H9 (cell line): ENCODE measurements around the gene COX10. TPM values are rescaled to one million over a fixed set of nuclear protein-coding genes. Genes with fewer than 3 reads are reported as not detected.

Experiments
- DNase-seq: peaks from one replicate; pipeline ENCODE4 v3.0.0-alpha.2; 2017
- H2AFZ ChIP-seq: one replicate; pipeline ENCODE4 v1.6.1; 2013; ENCODE audit warnings: mild to moderate bottlenecking, low read length, control low read depth, moderate library complexity
- H2AK5ac ChIP-seq: 2 replicates; pipeline ENCODE4 v1.6.1; 2013; ENCODE audit warnings: low read length, control low read depth, mixed read lengths; ENCODE audit not compliant: insufficient read length
- H2BK120ac ChIP-seq: one replicate; pipeline ENCODE4 v1.6.1; 2013; ENCODE audit warnings: low read depth, mild to moderate bottlenecking, low read length, control low read depth, inconsistent platforms; ENCODE audit not compliant: poor library complexity, severe bottlenecking
- H2BK12ac ChIP-seq: 2 replicates; pipeline ENCODE4 v1.6.1; 2013; ENCODE audit warnings: low read length, control low read depth, mixed read lengths, low read depth; ENCODE audit not compliant: insufficient read length
- H2BK15ac ChIP-seq: 2 replicates; pipeline ENCODE4 v1.6.1; 2013; ENCODE audit warnings: low read depth, low read length, control low read depth
- H2BK20ac ChIP-seq: one replicate; pipeline ENCODE4 v1.6.1; 2013; ENCODE audit warnings: low read depth, mild to moderate bottlenecking, low read length, control low read depth, inconsistent platforms; ENCODE audit not compliant: poor library complexity, severe bottlenecking
- H2BK5ac ChIP-seq: 2 replicates; pipeline ENCODE4 v1.6.1; 2013; ENCODE audit warnings: low read length, control low read depth, mixed read lengths; ENCODE audit not compliant: insufficient read length
- H3K14ac ChIP-seq: 2 replicates; pipeline ENCODE4 v1.6.1; 2013; ENCODE audit warnings: low read length, control low read depth; ENCODE audit not compliant: insufficient read depth
- H3K18ac ChIP-seq: 2 replicates; pipeline ENCODE4 v1.6.1; 2013; ENCODE audit warnings: low read depth, mild to moderate bottlenecking, mixed read lengths, low read length, control low read depth; ENCODE audit not compliant: insufficient read length
- H3K23ac ChIP-seq: 2 replicates; pipeline ENCODE4 v1.6.1; 2013; ENCODE audit warnings: low read length, control low read depth, mixed read lengths, low read depth; ENCODE audit not compliant: insufficient read length
- H3K23me2 ChIP-seq: 2 replicates; pipeline ENCODE4 v1.6.1; 2013; ENCODE audit warnings: low read depth, mild to moderate bottlenecking, mixed read lengths, low read length, control low read depth; ENCODE audit not compliant: insufficient read length, poor library complexity, severe bottlenecking
- H3K27ac ChIP-seq: 2 replicates; pipeline ENCODE4 v1.5.1; 2013; ENCODE audit warnings: low read length, control low read depth, mixed read lengths, low read depth; ENCODE audit not compliant: insufficient read length
- H3K27me3 ChIP-seq: 2 replicates; pipeline ENCODE4 v1.6.1; 2013; ENCODE audit warnings: low read length, control low read depth, inconsistent platforms; ENCODE audit not compliant: insufficient read depth
- H3K4ac ChIP-seq: 2 replicates; pipeline ENCODE4 v1.6.1; 2013; ENCODE audit warnings: low read depth, mild to moderate bottlenecking, control low read depth, inconsistent platforms, low read length, moderate library complexity
- H3K4me1 ChIP-seq: 2 replicates; pipeline ENCODE4 v1.6.1; 2013; ENCODE audit warnings: low read length, control low read depth, inconsistent platforms; ENCODE audit not compliant: insufficient read depth
- H3K4me2 ChIP-seq: 2 replicates; pipeline ENCODE4 v1.6.1; 2013; ENCODE audit warnings: low read length, control low read depth, mixed read lengths; ENCODE audit not compliant: insufficient read length, insufficient read depth
- H3K56ac ChIP-seq: 2 replicates; pipeline ENCODE4 v1.6.1; 2013; ENCODE audit warnings: low read depth, mild to moderate bottlenecking, mixed read lengths, low read length, control low read depth; ENCODE audit not compliant: insufficient read length
- H3K79me1 ChIP-seq: 2 replicates; pipeline ENCODE4 v1.6.1; 2013; ENCODE audit warnings: low read depth, mild to moderate bottlenecking, moderate library complexity, low read length, control low read depth, inconsistent platforms; ENCODE audit not compliant: insufficient read depth, poor library complexity, severe bottlenecking
- H3K79me2 ChIP-seq: 2 replicates; pipeline ENCODE4 v1.6.1; 2013; ENCODE audit warnings: low read length, control low read depth, inconsistent platforms; ENCODE audit not compliant: insufficient read depth
- H3K9ac ChIP-seq: 2 replicates; pipeline ENCODE4 v1.6.1; 2013; ENCODE audit warnings: low read length, control low read depth, mixed read lengths; ENCODE audit not compliant: insufficient read length; ENCODE audit errors: extremely low read depth
- H3K9me3 ChIP-seq: one replicate; pipeline ENCODE4 v1.6.1; 2013; ENCODE audit warnings: low read depth, low read length, inconsistent platforms; ENCODE audit not compliant: control insufficient read depth
- H3T11ph ChIP-seq: one replicate; pipeline ENCODE4 v1.6.1; 2013; ENCODE audit warnings: mild to moderate bottlenecking, low read length, control low read depth, inconsistent platforms
- H4K20me1 ChIP-seq: one replicate; pipeline ENCODE4 v1.6.1; 2013; ENCODE audit not compliant: control insufficient read depth, insufficient read length, insufficient read depth
- H4K5ac ChIP-seq: 2 replicates; pipeline ENCODE4 v1.6.1; 2013; ENCODE audit warnings: low read depth, mild to moderate bottlenecking, mixed read lengths, low read length, control low read depth; ENCODE audit not compliant: insufficient read length
- H4K8ac ChIP-seq: replicated peaks from 2 replicates; pipeline ENCODE4 v1.6.1; 2013; ENCODE audit warnings: low read length, control low read depth, mixed read lengths, low read depth; ENCODE audit not compliant: insufficient read length
- H4K91ac ChIP-seq: 2 replicates; pipeline ENCODE4 v1.6.1; 2013; ENCODE audit warnings: low read depth, mild to moderate bottlenecking, moderate library complexity, mixed read lengths, low read length, control low read depth; ENCODE audit not compliant: insufficient read length
- H3K27ac Mint-ChIP-seq, 3 experiments: 2 replicates in 2 of 3; 3 replicates in 1 of 3; pipeline ENCODE4 v1.8.0; 2020 to 2021; ENCODE audit warnings: mixed read lengths in 3 of 3, mild to moderate bottlenecking in 1 of 3, moderate library complexity in 1 of 3
- H3K27me3 Mint-ChIP-seq: 2 replicates; pipeline ENCODE4 v1.8.0; 2021; ENCODE audit warnings: low read depth, mild to moderate bottlenecking, moderate library complexity, mixed read lengths
- H3K36me3 Mint-ChIP-seq, 3 experiments: 2 replicates in 2 of 3; 3 replicates in 1 of 3; pipeline ENCODE4 v1.8.0; 2020 to 2021; ENCODE audit warnings: low read depth in 3 of 3, mixed read lengths in 3 of 3; ENCODE audit not compliant: insufficient read depth in 1 of 3
- H3K4me1 Mint-ChIP-seq, 2 experiments: 2 replicates each; pipeline ENCODE4 v1.8.0; 2020; ENCODE audit warnings: mixed read lengths in 2 of 2
- H3K4me3 Mint-ChIP-seq, 2 experiments: 2 replicates in 1 of 2; 3 replicates in 1 of 2; pipeline ENCODE4 v1.8.0; 2020 to 2021; ENCODE audit warnings: mild to moderate bottlenecking in 2 of 2, mixed read lengths in 2 of 2, moderate library complexity in 1 of 2
- H3K9me3 Mint-ChIP-seq, 2 experiments: 2 replicates in 1 of 2; 3 replicates in 1 of 2; pipeline ENCODE4 v1.8.0; 2020; ENCODE audit warnings: mild to moderate bottlenecking in 2 of 2, mixed read lengths in 2 of 2, moderate library complexity in 1 of 2
- CTCF ChIP-seq: fragments of 200-600 bp; sonication (generic); conservative IDR thresholded peaks from 3 replicates; pipeline ENCODE4 v1.8.0; 2021; ENCODE audit warnings: antibody characterized with exemption, mild to moderate bottlenecking
- WGBS: extraction: QIAGEN DNeasy Blood & Tissue Kit; methylation state at CpG from one replicate; pipeline ENCODE4 v1.1.7; 2013; ENCODE audit warnings: missing lambda C conversion rate, low lambda C conversion rate, mixed read lengths; ENCODE audit not compliant: insufficient read length; ENCODE audit errors: extremely low coverage; 5-methylcytosine and 5-hydroxymethylcytosine counted together
- total RNA-seq: library from RNA; stranded (reverse); gene quantifications from 2 replicates; pipeline ENCODE4 v1.2.1, GENCODE V29; 2021

The COX10 gene
- total RNA-seq, 1 experiment from 2014 or later: 20.6 TPM

GRCh38 chr17:14058051-14058450 lies 11.3 kb upstream of the COX10 start:
- Histone ChIP-seq H2BK120ac (no peak overlapping the region), H2BK12ac (no peak overlapping the region), H3K9me3 (no peaks in the 10 kb centered on the region), H3K4me2 (no peak overlapping the region), H3K4ac (no peak overlapping the region), H2AK5ac (no peak overlapping the region), H2BK15ac (no peak overlapping the region), H2AFZ (no peak overlapping the region), H4K91ac (no peak overlapping the region), H3K9ac (no peak overlapping the region), H3K14ac (no peak overlapping the region), H2BK20ac (no peak overlapping the region), H3K27me3 (no peaks in the 10 kb centered on the region), H4K8ac (no peak overlapping the region), H3K4me1 (no peaks in the 10 kb centered on the region), H3K79me1 (no peaks in the 10 kb centered on the region), H2BK5ac (no peak overlapping the region), H3K56ac (no peak overlapping the region), H4K20me1 (no peaks in the 10 kb centered on the region), H4K5ac (no peak overlapping the region), H3K23me2 (no peaks in the 10 kb centered on the region), H3K79me2 (no peaks in the 10 kb centered on the region), H3K27ac (no peak overlapping the region), H3K23ac (no peak overlapping the region), H3K18ac (no peak overlapping the region), H3T11ph (no peak overlapping the region)
- DNase-seq: no peak
- peaks cover 5 to 6% (median 5%) of the 10 kb centered on the region in 3 experiments; a peak in 4 of 7 replicates for H3K36me3 Mint-ChIP-seq
- peaks cover 0 to 4% of the 10 kb centered on the region in 2 experiments; a peak in 2 of 5 replicates for H3K9me3 Mint-ChIP-seq
- TF ChIP-seq CTCF: no peak
- no peaks in the 10 kb centered on the region for H3K4me1 Mint-ChIP-seq
- H3K4me3 Mint-ChIP-seq: no peak overlapping the region
- H3K27ac Mint-ChIP-seq: no peak overlapping the region
- no CpG with 5 or more reads among the region's 2 CpGs for WGBS
- H3K27me3 Mint-ChIP-seq: no peaks in the 10 kb centered on the region
